ENCODE data around the gene MLLT6. TPM values are rescaled to one million over a fixed set of nuclear protein-coding genes. Genes with fewer than 3 reads are reported as not detected.

The MLLT6 gene
- total and polyA plus RNA-seq, 2 of the 13 experiments (the other 11 are each of a cell fraction or from before 2014, with no cell fraction given) = 50.7 to 69.5 TPM

- TF ChIP-seq, protein P1, sequence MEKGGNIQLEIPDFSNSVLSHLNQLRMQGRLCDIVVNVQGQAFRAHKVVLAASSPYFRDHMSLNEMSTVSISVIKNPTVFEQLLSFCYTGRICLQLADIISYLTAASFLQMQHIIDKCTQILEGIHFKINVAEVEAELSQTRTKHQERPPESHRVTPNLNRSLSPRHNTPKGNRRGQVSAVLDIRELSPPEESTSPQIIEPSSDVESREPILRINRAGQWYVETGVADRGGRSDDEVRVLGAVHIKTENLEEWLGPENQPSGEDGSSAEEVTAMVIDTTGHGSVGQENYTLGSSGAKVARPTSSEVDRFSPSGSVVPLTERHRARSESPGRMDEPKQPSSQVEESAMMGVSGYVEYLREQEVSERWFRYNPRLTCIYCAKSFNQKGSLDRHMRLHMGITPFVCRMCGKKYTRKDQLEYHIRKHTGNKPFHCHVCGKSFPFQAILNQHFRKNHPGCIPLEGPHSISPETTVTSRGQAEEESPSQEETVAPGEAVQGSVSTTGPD (CRISPR knock-in tag; IDR thresholded peaks at IDR 0.05) = no peak
- TF ChIP-seq HMG20A (CRISPR knock-in tag; IDR thresholded peaks at IDR 0.05; ENCODE audit: borderline replicate concordance) = no peak
- TF ChIP-seq ZHX2 (IDR thresholded peaks at IDR 0.05; ENCODE audit: low read depth) = no peak
- no peak for TF ChIP-seq ZHX2 (CRISPR knock-in tag; IDR thresholded peaks at IDR 0.05; ENCODE audit: borderline replicate concordance)
- no peak for TF ChIP-seq ZFX (CRISPR knock-in tag; IDR thresholded peaks at IDR 0.05; ENCODE audit: low read depth)
- TF ChIP-seq MYNN (CRISPR knock-in tag; IDR thresholded peaks at IDR 0.05; ENCODE audit: low read depth) = no peak
- no peak for TF ChIP-seq ZNF17 (CRISPR knock-in tag; IDR thresholded peaks at IDR 0.05)
- TF ChIP-seq NFYB (CRISPR knock-in tag; IDR thresholded peaks at IDR 0.05) = no peak
- TF ChIP-seq ZNF567 (CRISPR knock-in tag; IDR thresholded peaks at IDR 0.05; ENCODE audit: borderline replicate concordance) = no peak
- TF ChIP-seq ZNF720 (CRISPR knock-in tag; IDR thresholded peaks at IDR 0.05) = no peak
- TF ChIP-seq IRX3 (CRISPR knock-in tag; IDR thresholded peaks at IDR 0.05; ENCODE audit: borderline replicate concordance, low read depth) = no peak; the same call in 1 of the 2 replicates
- no peak for TF ChIP-seq JUN (CRISPR knock-in tag; IDR thresholded peaks at IDR 0.05)
- peak; percentile 49; the same call in 1 of the 2 replicates for TF ChIP-seq MAZ (IDR thresholded peaks at IDR 0.05; ENCODE audit: borderline replicate concordance, low read depth, low read length)
- TF ChIP-seq MAZ (CRISPR knock-in tag; IDR thresholded peaks at IDR 0.05; ENCODE audit: low read depth) = peak; percentile 31; the same call in 1 of the 2 replicates
- TF ChIP-seq EP300 (IDR thresholded peaks at IDR 0.05; ENCODE audit: low read depth in 2 of 2, low read length in 2 of 2) = peak in 1 of 2 experiments; percentile 44; a peak in 1 of 4 replicates
- no peak; the same call in 1 of the 2 replicates for TF ChIP-seq EP300 (CRISPR knock-in tag; IDR thresholded peaks at IDR 0.05; ENCODE audit: borderline replicate concordance)
- no peak for TF ChIP-seq ARID4A (CRISPR knock-in tag; IDR thresholded peaks at IDR 0.05; ENCODE audit: borderline replicate concordance)
- TF ChIP-seq REL (CRISPR knock-in tag; conservative IDR thresholded peaks at IDR 0.05) = no peak; the same call in 1 of the 2 replicates
- TF ChIP-seq ZNF232 (CRISPR knock-in tag; IDR thresholded peaks at IDR 0.05; ENCODE audit: borderline replicate concordance) = peak; percentile 68; the same call in 1 of the 2 replicates
Measured at GRCh38 chr17:38751808-38752307, 46.8 kb downstream of the MLLT6 start (continued).

Data from HepG2 (cell line).